IMR-90 (cell line): Measurements from ENCODE around the gene CRYBB1. TPM values are rescaled to one million over a fixed set of nuclear protein-coding genes. Genes with fewer than 3 reads are reported as not detected.

Source experiments
- ATAC-seq: fragments of 200-7000 bp; cut with Tn5 transposase; 2 replicates; pipeline ENCODE4 v1.9.1; 2020; ENCODE audit warnings: low read depth, mild to moderate bottlenecking, moderate library complexity
- BruUV-seq: library from RNA; stranded (reverse); fragments of 400-500 nt; replicated peaks from 2 replicates; lab custom pipeline; 2021; lab: Mats Ljungman, UMichigan
- CTCF ChIA-PET: fragments of 300-600 bp; formaldehyde crosslinking; extraction: SDS; loops from one replicate; lab custom pipeline; 2021; ENCODE audit warnings: antibody characterized with exemption; lab: Yijun Ruan, JAX
- POLR2A ChIA-PET: fragments of 300-600 bp; sonication (Branson Sonifier 250); formaldehyde crosslinking; loops from one replicate; lab custom pipeline; 2022; ENCODE audit warnings: antibody characterized with exemption; ENCODE audit not compliant: unreplicated experiment; lab: Charles Lee
- DNase-seq: peaks from one replicate; pipeline ENCODE4 v3.0.0; 2013
- H2AFZ ChIP-seq: replicated peaks from 2 replicates; pipeline ENCODE3; 2013; ENCODE audit warnings: low read length, mild to moderate bottlenecking; ENCODE audit not compliant: poor library complexity
- H2AK5ac ChIP-seq: 2 replicates; pipeline ENCODE4 v1.6.1; 2013; ENCODE audit warnings: low read depth, low read length, inconsistent platforms
- H2AK9ac ChIP-seq: replicated peaks from 2 replicates; pipeline ENCODE3; 2013; ENCODE audit warnings: mild to moderate bottlenecking, low read depth, low read length, moderate library complexity; ENCODE audit not compliant: poor library complexity
- H2BK120ac ChIP-seq: 2 replicates; pipeline ENCODE4 v1.6.1; 2013; ENCODE audit warnings: low read depth, low read length, inconsistent platforms
- H2BK15ac ChIP-seq: 3 replicates; pipeline ENCODE4 v1.6.1; 2013; ENCODE audit warnings: low read depth, low read length, inconsistent platforms
- H2BK20ac ChIP-seq: 2 replicates; pipeline ENCODE4 v1.6.1; 2013; ENCODE audit warnings: low read depth, mild to moderate bottlenecking, inconsistent platforms, low read length, moderate library complexity
- H2BK5ac ChIP-seq: 2 replicates; pipeline ENCODE4 v1.6.1; 2013; ENCODE audit warnings: mild to moderate bottlenecking, low read depth, low read length, inconsistent platforms; ENCODE audit not compliant: poor library complexity, severe bottlenecking
- H3K14ac ChIP-seq: replicated peaks from 2 replicates; pipeline ENCODE4 v1.6.1; 2013; ENCODE audit warnings: low read depth, low read length, inconsistent platforms
- H3K18ac ChIP-seq: 2 replicates; pipeline ENCODE4 v1.6.1; 2013; ENCODE audit warnings: low read depth, low read length, control low read depth
- H3K23ac ChIP-seq: 2 replicates; pipeline ENCODE4 v1.6.1; 2013; ENCODE audit warnings: low read depth, low read length, inconsistent platforms
- H3K27ac ChIP-seq: 2 replicates; pipeline ENCODE4 v1.5.1; 2013; ENCODE audit warnings: mild to moderate bottlenecking, control low read depth, low read length; ENCODE audit not compliant: insufficient read depth
- H3K27me3 ChIP-seq: 2 replicates; pipeline ENCODE4 v1.6.1; 2013; ENCODE audit warnings: low read length; ENCODE audit not compliant: control insufficient read depth, insufficient read depth
- H3K36me3 ChIP-seq: 2 replicates; pipeline ENCODE4 v1.6.1; 2013; ENCODE audit warnings: low read length, mixed read lengths; ENCODE audit not compliant: control insufficient read depth, insufficient read depth
- H3K4ac ChIP-seq: 2 replicates; pipeline ENCODE4 v1.6.1; 2013; ENCODE audit warnings: low read depth, low read length, inconsistent platforms
- H3K4me1 ChIP-seq: 2 replicates; pipeline ENCODE4 v1.6.1; 2013; ENCODE audit warnings: low read length, mixed read lengths; ENCODE audit not compliant: control insufficient read depth, insufficient read depth
- H3K4me2 ChIP-seq: 2 replicates; pipeline ENCODE4 v1.6.1; 2013; ENCODE audit warnings: low read depth, mild to moderate bottlenecking, control low read depth, low read length, moderate library complexity
- H3K4me3 ChIP-seq: 2 replicates; pipeline ENCODE4 v1.5.1; 2013; ENCODE audit warnings: low read depth, mild to moderate bottlenecking, control low read depth, low read length, moderate library complexity; ENCODE audit not compliant: insufficient read depth
- H3K56ac ChIP-seq: 2 replicates; pipeline ENCODE4 v1.6.1; 2013; ENCODE audit warnings: low read length, inconsistent platforms; ENCODE audit not compliant: insufficient read depth; ENCODE audit errors: extremely low read depth
- H3K79me1 ChIP-seq, 2 experiments: 2 replicates each; pipeline ENCODE4 v1.6.1; 2013; ENCODE audit warnings: low read length in 2 of 2, inconsistent platforms in 1 of 2, low read depth in 1 of 2
- H3K9ac ChIP-seq: 2 replicates; pipeline ENCODE4 v1.6.1; 2013; ENCODE audit warnings: low read depth, low read length, control low read depth
- H3K9me1 ChIP-seq: 2 replicates; pipeline ENCODE4 v1.6.1; 2013; ENCODE audit warnings: low read length, inconsistent platforms; ENCODE audit not compliant: insufficient read depth
- H3K9me3 ChIP-seq: 2 replicates; pipeline ENCODE4 v1.6.1; 2013; ENCODE audit warnings: low read length; ENCODE audit not compliant: control insufficient read depth, insufficient read depth
- H4K20me1 ChIP-seq: 2 replicates; pipeline ENCODE4 v1.6.1; 2013; ENCODE audit warnings: low read length, inconsistent platforms; ENCODE audit not compliant: insufficient read depth
- H4K5ac ChIP-seq: 2 replicates; pipeline ENCODE4 v1.6.1; 2013; ENCODE audit warnings: mild to moderate bottlenecking, low read depth, low read length, control low read depth
- H4K8ac ChIP-seq, 2 experiments: 2 replicates each; pipeline ENCODE4 v1.6.1; 2013; ENCODE audit warnings: low read depth in 2 of 2, low read length in 2 of 2, control low read depth in 1 of 2, inconsistent platforms in 1 of 2
- H4K91ac ChIP-seq: 2 replicates; pipeline ENCODE4 v1.6.1; 2013; ENCODE audit warnings: low read depth, low read length, inconsistent platforms; ENCODE audit not compliant: insufficient read depth
- FOS ChIP-seq: fragments of 150-350 bp; IDR thresholded peaks from 2 replicates; pipeline ENCODE4 v1.6.1; 2016; ENCODE audit warnings: low read depth, low read length
- NFE2L2 ChIP-seq: fragments of 150-350 bp; IDR thresholded peaks from 2 replicates; pipeline ENCODE4 v1.6.1; 2016; ENCODE audit warnings: low read depth, mild to moderate bottlenecking, low read length
- POLR2A ChIP-seq: IDR thresholded peaks from 2 replicates; pipeline ENCODE4 v1.6.1; 2012; ENCODE audit warnings: mild to moderate bottlenecking, low read depth, low read length
- RFX5 ChIP-seq: IDR thresholded peaks from 2 replicates; pipeline ENCODE4 v1.8.0; 2012; ENCODE audit warnings: low read depth, mild to moderate bottlenecking, low read length, moderate library complexity
- SMC3 ChIP-seq: fragments of 150-350 bp; IDR thresholded peaks from 2 replicates; pipeline ENCODE4 v1.6.1; 2016; ENCODE audit warnings: low read depth, mild to moderate bottlenecking, antibody characterized with exemption, low read length, moderate library complexity
- WGBS, 2 experiments: methylation state at CpG; one replicate each; pipeline versions ENCODE4 v1.1.5 to v1.1.7; 2013; ENCODE audit warnings: missing lambda C conversion rate in 2 of 2; ENCODE audit not compliant: insufficient read length in 1 of 2; ENCODE audit errors: extremely low coverage in 2 of 2; 5-methylcytosine and 5-hydroxymethylcytosine counted together
- dilution Hi-C: fragments of 300-500 bp; cut with HindIII; formaldehyde crosslinking; loops from one replicate; pipeline ENCODE4 v1.14.3; 2018; ENCODE audit warnings: low sequenced_read_pairs; ENCODE audit not compliant: unreplicated experiment
- in situ Hi-C: fragments of 300-500 bp; cut with MboI; formaldehyde crosslinking; loops from 3 replicates; pipeline ENCODE4 v1.14.3; 2019; ENCODE audit warnings: low sequenced_read_pairs, inconsistent platforms, mixed read lengths
- intact Hi-C: fragments of 100-400 bp; cut with micrococcal nuclease; formaldehyde crosslinking; loops from 2 replicates; pipeline ENCODE4 v1.10.0; 2022
- polyA plus RNA-seq, 3 experiments: library from polyadenylated mRNA; depleted of rRNA; stranded (reverse); fragments of >200 nt; gene quantifications; 2 replicates each; pipeline ENCODE4 v1.2.3, GENCODE V29; 2012; ENCODE audit warnings: low replicate concordance in 1 of 3
- total RNA-seq: library from RNA; depleted of rRNA; stranded (reverse); fragments of >200 nt; gene quantifications from 2 replicates; pipeline ENCODE4 v1.2.3, GENCODE V29; 2012

Gene CRYBB1
- total and polyA plus RNA-seq, 2 of the 4 experiments (the other 2 are of a cell fraction): not detected

DNA sequence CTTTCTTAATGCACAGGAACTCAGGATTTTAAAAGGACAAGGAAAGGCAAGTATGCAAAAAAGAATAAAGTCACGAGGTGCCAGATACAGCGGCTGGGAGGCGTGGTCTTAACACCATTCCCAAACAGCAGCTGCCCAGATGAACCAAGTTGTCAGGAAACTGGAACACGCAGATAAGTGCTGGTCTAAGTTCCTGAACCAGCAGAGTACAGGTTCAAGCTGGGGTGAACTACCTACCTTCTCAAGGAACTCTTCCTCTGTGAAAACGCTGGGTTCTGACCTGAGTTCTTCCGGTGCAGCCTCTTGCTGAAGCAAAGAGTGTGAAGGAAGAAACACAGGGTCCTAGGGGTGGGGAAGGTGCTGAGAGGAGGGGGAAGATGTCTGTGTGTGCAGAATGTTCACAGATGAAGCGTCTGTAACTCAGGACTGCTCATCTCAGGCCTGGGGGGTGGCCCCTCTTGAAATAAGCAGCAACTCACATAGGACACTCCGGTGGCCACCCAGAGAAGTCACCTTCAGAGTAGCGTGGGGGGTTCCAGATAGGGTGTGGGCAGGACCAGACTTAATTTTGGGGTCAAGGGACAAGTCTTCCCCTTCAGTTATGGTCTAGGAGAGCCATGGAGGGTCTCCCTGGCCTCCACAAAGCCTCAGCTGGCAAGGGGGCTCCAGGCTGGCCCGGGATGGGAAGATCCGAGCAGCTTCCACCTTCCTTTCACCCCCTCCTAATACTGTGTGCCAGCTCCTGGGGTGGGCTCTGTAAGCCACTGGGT lies 31.1 kb downstream of the CRYBB1 start:
- peaks cover 32% of the 10 kb centered on the region; the same call in 1 of the 2 replicates for H4K20me1 ChIP-seq
- no peaks in the 10 kb centered on the region for H3K9me3 ChIP-seq
- H3K79me1 ChIP-seq: peaks cover 32 to 67% of the 10 kb centered on the region in 2 experiments
- no peak overlapping the region for H3K18ac ChIP-seq
- no peak overlapping the region for H3K56ac ChIP-seq
- BruUV-seq: no TSS peak
- in situ Hi-C loops (no loop called here), intact Hi-C loops (loop anchor here (5.0 kb wide), 1 partner anchor 74 kb away; the partner anchor contains the start of gene TFIP11), dilution Hi-C loops (no loop called here)
- TF ChIP-seq FOS: no peak
- TF ChIP-seq POLR2A: no peak
- no peak for TF ChIP-seq RFX5
- TF ChIP-seq SMC3: no peak
- no peak for TF ChIP-seq NFE2L2
- H3K14ac ChIP-seq: no peak overlapping the region
- no peak overlapping the region for H3K9ac ChIP-seq
- no peak overlapping the region for H2AK9ac ChIP-seq
- no peaks in the 10 kb centered on the region for H3K27me3 ChIP-seq
- no peak overlapping the region for H3K27ac ChIP-seq
- H3K36me3 ChIP-seq: no peaks in the 10 kb centered on the region
- no peak overlapping the region for H3K4me2 ChIP-seq
- no peak overlapping the region for H2BK15ac ChIP-seq
- H4K91ac ChIP-seq: no peak overlapping the region
- H2AFZ ChIP-seq: peak overlapping the region; percentile 27
- H3K4me3 ChIP-seq: no peak overlapping the region
- H4K5ac ChIP-seq: no peak overlapping the region
- POLR2A ChIA-PET: no interaction called here
- H2AK5ac ChIP-seq: no peak overlapping the region
- H3K23ac ChIP-seq: peak overlapping the region; percentile 26; the same call in 1 of the 2 replicates
- peak overlapping the region; percentile 39; the same call in 1 of the 2 replicates for H3K4ac ChIP-seq
- H2BK5ac ChIP-seq: no peak overlapping the region
- H2BK20ac ChIP-seq: no peak overlapping the region
- H2BK120ac ChIP-seq: no peak overlapping the region
- CTCF ChIA-PET: interaction anchor here (0.6 kb wide), 1 partner anchor 85 kb away, joined by 4 read pairs; no protein-coding TSS in a partner anchor
- H3K4me1 ChIP-seq: peaks cover 13% of the 10 kb centered on the region
- 86% methylated on average over 4 of the region's 11 CpGs; no CpG with 5 or more reads in 1 of the 2 experiments for WGBS, 2 experiments
- DNase-seq: no peak
- H3K9me1 ChIP-seq: peaks cover 18% of the 10 kb centered on the region
- no peak for ATAC-seq
- H4K8ac ChIP-seq: no peak overlapping the region
